Right cardiac atrium (tissue), 5 donors: Measurements from ENCODE around the gene MRPS24. TPM values are rescaled to one million over a fixed set of nuclear protein-coding genes. Genes with fewer than 3 reads are reported as not detected.

Experiments used
- ATAC-seq, 2 donors: fragments of 200-7000 bp; cut with Tn5 transposase; one replicate each; pipeline versions ENCODE4 v1.8.0 to v1.9.1; 2020; ENCODE audit warnings: moderate library complexity in 2 of 2, mild to moderate bottlenecking in 1 of 2
- DNase-seq, 3 donors: peaks; one replicate each; pipeline ENCODE4 v3.0.0-alpha.2; 2020
- H3K27ac ChIP-seq: one replicate; pipeline ENCODE4 v1.5.1; 2013; ENCODE audit warnings: mild to moderate bottlenecking, low read length, control low read depth, moderate library complexity
- H3K27me3 ChIP-seq: one replicate; pipeline ENCODE4 v1.6.1; 2013; ENCODE audit not compliant: control insufficient read depth, insufficient read depth
- H3K4me1 ChIP-seq: one replicate; pipeline ENCODE4 v1.6.1; 2013; ENCODE audit warnings: low read length; ENCODE audit not compliant: control insufficient read depth, insufficient read depth
- H3K4me3 ChIP-seq: one replicate; pipeline ENCODE4 v1.5.1; 2013; ENCODE audit warnings: low read length, control low read depth
- H3K9me3 ChIP-seq: one replicate; pipeline ENCODE4 v1.6.1; 2013; ENCODE audit warnings: low read length; ENCODE audit not compliant: control insufficient read depth
- WGBS: extraction: QIAGEN DNeasy Blood & Tissue Kit; methylation state at CpG from one replicate; pipeline ENCODE4 v1.1.7; 2013; 5-methylcytosine and 5-hydroxymethylcytosine counted together
- intact Hi-C, 4 donors: fragments of 100-400 bp; cut with DNase I; formaldehyde crosslinking; loops; one replicate each; pipeline versions ENCODE4 v1.11.0 to v1.14.0; 2022 to 2023
- polyA plus RNA-seq: library from polyadenylated mRNA; stranded (reverse); fragments of 200-250 nt; gene quantifications from one replicate; pipeline ENCODE4 v1.2.3, GENCODE V29; 2013
- total RNA-seq, 4 donors: library from RNA; stranded (reverse); fragmentation: NEBNext Ultra II Directional; extraction: Animal tissue kit (Norgen Biotek cat#: 25700); gene quantifications; one replicate each; pipeline ENCODE4 v1.2.1, GENCODE V29; 2021
- donor health status: healthy with polysubstance abuse.
- donor health status: DM: no; HTN: yes; CAD: no.
- donor health status: DM: no; HTN: no; CAD: no.
- donor health status: DM: no; HTN: yes; CAD: no; lungs with severe emphysema.
- donor health status: DM: yes; HTN: yes; CAD: no.

The MRPS24 gene
- total and polyA plus RNA-seq, 5 donors: 120 to 272 (median 160) TPM

DNA sequence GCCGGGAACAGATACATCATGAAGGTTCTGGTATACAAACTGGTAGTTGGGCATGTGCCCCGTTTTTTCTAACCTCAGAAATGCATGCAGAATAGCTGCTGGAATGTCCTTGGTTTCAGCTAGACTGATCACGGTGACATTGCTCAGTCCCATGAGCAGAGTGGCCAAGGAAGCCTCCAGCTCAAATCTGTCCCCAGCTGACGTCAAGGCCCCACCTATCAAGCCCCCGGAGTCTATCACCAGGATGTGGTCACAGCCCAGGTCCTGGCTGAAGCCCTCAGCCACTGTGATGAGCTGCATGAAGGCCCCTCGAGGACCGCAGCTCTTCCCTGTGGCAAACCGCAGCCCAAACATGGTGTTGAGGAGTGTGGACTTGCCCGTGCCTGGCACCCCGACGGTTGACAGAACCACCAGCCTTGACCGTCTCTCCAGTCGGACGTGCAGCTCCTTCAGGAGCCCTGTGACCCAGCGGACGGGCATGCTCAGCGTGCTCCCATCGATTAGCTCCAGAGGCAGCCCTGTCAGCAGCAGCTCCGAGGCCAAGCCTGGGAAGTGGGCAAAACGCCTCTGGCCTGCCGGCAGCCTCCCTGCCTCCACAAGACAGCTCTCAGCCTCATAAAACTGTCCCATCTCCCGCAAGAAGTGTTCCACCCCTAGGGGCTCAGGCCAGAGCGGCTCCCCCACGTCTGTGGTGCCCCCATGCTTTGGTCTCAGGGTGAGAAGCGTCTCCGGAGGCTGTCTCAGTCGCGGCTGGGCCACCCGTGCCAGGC, 7.8 kb upstream of the MRPS24 start:
- DNase-seq: peak in 2 of 3 donors; percentile 43 to 61
- Histone ChIP-seq H3K4me3 (no peak overlapping the region), H3K27me3 (no peaks in the 10 kb centered on the region), H3K9me3 (no peaks in the 10 kb centered on the region), H3K4me1 (peaks cover 13% of the 10 kb centered on the region), H3K27ac (peak overlapping the region; percentile 48)
- ATAC-seq: peak in 1 of 2 donors; percentile 1
- intact Hi-C loops: no loop called here
- whole genome bisulfite sequencing: 89% methylated on average over 29 of the region's 29 CpGs

DNA sequence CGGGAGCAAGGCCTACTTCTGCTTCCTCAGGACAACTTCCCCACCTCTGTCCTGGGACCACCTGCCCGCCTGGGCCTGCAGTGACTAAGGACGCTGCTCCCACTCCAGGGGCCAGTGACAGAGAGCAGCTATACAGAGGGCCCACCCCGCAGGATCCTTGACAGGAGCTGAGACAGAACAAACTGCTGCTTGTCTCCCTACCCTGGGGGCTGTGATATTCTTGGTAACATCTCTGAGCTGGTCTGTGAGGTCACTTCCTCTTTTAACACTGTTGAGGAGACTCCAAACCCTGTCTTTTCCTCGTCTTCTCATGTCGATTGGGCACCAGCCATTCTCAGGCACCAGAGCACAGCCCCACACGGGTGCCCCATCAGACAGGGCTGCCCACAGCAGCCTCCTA, 6.9 kb upstream of the MRPS24 start:
- intact Hi-C loops: no loop called here
- Histone ChIP-seq H3K27me3 (no peaks in the 10 kb centered on the region), H3K4me1 (peaks cover 13% of the 10 kb centered on the region), H3K4me3 (no peak overlapping the region), H3K9me3 (no peaks in the 10 kb centered on the region), H3K27ac (no peak overlapping the region)
- WGBS: 81% methylated on average over 7 of the region's 7 CpGs
- no peak for ATAC-seq
- DNase-seq: peak in 1 of 3 donors; percentile 50

DNA sequence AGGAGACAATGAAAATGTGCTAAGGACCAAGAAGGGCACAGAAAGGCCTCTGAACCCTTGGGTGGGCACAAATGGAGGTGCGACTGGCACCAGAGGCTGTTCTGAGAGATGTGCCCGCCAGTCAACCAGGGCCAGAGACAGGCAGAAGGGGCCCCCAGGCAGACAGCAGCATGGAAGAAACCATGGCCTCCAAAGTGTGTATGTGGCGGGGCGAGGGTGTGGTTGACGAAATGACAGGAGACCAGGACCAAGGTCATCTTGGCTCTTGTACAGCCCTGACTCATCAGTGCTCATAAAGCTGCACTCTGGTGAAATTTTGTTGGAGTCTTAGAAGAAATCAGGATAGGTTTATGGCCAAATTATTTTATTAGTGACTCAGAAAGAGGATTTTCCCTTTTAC, 4.0 kb upstream of the MRPS24 start:
- intact Hi-C loops: no loop called here
- H3K4me1 ChIP-seq: peaks cover 9% of the 10 kb centered on the region
- no peak overlapping the region for H3K4me3 ChIP-seq
- peak overlapping the region; percentile 75 for H3K27ac ChIP-seq
- no peaks in the 10 kb centered on the region for H3K27me3 ChIP-seq
- 70% methylated on average over 5 of the region's 5 CpGs for WGBS
- ATAC-seq (peak; percentile 2 to 11), DNase-seq (peak; percentile 67 to 73 (median 71))
- no peaks in the 10 kb centered on the region for H3K9me3 ChIP-seq

DNA sequence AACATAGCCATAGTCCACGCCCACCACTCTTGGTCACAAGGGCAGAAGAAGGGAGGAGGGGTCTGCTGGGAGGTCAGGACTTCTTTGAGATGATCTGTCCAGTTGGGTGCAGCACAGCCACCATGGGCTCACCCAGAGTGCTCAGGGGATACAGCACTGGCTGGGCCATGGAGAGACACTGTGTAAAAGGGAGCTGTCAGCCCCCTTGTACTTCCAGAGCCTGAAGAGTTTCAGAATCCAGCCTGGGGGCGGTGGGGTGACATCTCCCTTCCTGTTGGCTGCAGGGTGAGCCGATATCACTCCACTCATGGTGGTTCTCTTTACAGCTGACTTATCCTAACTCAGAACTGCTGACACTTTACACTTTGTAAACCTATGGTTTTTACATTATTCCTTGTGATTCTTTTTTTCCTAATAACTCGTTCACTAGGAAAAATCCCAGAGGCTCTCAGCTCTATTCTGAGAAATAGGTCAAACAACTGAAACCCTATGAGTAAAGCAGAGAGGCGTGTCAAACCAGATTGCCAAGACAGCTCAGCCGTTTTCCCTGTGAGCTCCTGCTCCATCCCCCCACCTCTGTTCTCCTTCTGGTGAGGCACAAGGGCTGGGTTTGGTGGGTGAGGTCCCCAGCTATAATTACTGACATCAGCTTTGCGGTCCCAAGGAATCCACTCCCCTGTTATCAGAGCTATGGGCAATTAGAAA, 3.2 kb upstream of the MRPS24 start:
- Histone ChIP-seq H3K27me3 (no peaks in the 10 kb centered on the region), H3K9me3 (no peaks in the 10 kb centered on the region), H3K4me3 (no peak overlapping the region), H3K27ac (peak overlapping the region; percentile 75), H3K4me1 (peaks cover 5% of the 10 kb centered on the region)
- peak in 1 of 2 donors; percentile 34 for ATAC-seq
- DNase-seq: peak; percentile 51 to 63 (median 58)
- WGBS: 19% methylated on average over 7 of the region's 7 CpGs
- intact Hi-C loops: no loop called here

DNA sequence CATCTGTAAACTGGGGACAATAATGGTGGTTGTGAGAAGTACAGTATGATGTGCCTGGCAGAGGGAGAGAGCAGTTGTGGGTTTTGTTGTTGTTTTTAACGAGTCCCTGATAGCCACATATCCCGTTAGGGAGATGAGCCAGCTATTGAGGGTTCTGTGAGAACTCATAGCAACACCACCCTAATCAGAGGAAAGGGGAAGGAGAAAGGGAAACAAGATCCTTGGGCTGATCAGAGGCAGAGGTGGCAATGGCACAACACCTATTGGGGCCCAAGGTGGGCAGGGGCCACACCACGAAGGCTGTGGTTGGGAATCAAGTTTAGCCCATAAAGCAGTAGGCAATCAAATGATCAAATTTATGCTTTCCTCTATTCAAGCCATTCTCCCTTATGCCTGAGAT, 1.7 kb upstream of the MRPS24 start:
- no peaks in the 10 kb centered on the region for H3K9me3 ChIP-seq
- H3K27ac ChIP-seq: no peak overlapping the region
- 83% methylated on average over 3 of the region's 3 CpGs for WGBS
- no peaks in the 10 kb centered on the region for H3K27me3 ChIP-seq
- peaks cover 5% of the 10 kb centered on the region for H3K4me1 ChIP-seq
- no peak overlapping the region for H3K4me3 ChIP-seq
- intact Hi-C loops: no loop called here
- ATAC-seq (no peak), DNase-seq (no peak)

DNA sequence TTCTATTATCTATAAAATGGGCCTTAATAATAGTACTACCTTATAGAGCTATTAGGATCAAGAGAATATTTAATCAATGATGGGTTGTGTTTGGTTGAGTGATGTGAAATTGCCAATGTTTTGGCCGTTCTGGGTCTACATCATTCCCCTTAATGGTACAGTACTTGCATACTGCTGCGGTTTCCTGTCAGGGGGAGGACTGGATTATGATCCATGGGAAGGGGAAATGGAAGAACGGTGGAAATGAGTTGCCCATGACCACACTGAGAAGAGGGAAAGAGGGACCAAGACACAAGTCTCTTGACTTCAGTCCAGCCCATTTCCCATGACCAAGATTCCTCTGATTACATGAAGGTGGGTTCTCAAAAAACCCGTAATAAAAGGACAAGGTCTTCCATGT, 999 bp upstream of the MRPS24 start:
- intact Hi-C loops: no loop called here
- H3K27me3 ChIP-seq: no peaks in the 10 kb centered on the region
- no peaks in the 10 kb centered on the region for H3K9me3 ChIP-seq
- ATAC-seq (no peak), DNase-seq (no peak)
- WGBS: 81% methylated on average over 4 of the region's 4 CpGs
- no peak overlapping the region for H3K27ac ChIP-seq
- H3K4me1 ChIP-seq: peaks cover 5% of the 10 kb centered on the region
- H3K4me3 ChIP-seq: no peak overlapping the region

DNA sequence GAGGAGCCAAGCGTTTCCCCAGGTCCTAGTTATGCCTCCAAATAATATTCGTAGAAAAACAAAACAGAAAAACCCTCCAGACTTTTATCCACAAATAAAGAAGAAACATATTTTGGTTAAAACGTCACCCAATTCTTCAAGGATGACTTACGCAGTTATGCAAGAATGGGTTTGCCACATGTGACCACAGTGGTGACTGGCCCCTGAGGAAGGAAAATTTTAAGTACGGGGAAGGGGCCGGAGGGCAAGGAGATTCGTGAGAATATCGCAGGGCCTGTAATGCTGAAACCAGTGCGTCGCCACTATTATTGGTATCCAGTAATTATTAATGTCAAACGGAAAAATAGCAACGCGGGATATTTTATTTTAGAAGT, 537 bp upstream of the MRPS24 start:
- ATAC-seq (peak; percentile 28 to 34), DNase-seq (peak in 1 of 3 donors; percentile 31)
- 36% methylated on average over 13 of the region's 13 CpGs for WGBS
- Histone ChIP-seq H3K27me3 (no peaks in the 10 kb centered on the region), H3K27ac (peak overlapping the region; percentile 79), H3K4me3 (peak overlapping the region; percentile 83), H3K9me3 (no peaks in the 10 kb centered on the region), H3K4me1 (peaks cover 5% of the 10 kb centered on the region)
- intact Hi-C loops: no loop called here

DNA sequence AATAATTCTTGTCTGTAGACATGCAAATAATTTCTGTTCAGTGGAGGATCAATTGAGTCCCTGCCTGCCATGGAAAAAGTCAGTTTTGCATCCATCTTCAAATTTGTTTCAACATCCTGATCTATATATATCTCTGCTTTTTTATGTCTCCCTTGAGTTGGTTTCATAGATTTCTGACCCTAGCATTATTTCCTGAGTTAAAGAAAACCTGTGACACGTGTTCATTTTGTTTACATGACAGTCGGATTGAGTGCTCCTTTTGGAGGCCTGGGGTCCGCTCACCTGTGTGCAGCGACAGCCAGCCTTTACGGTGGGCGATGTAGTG, 674 bp downstream of the MRPS24 start:
- Histone ChIP-seq H3K27me3 (no peaks in the 10 kb centered on the region), H3K4me1 (peaks cover 5% of the 10 kb centered on the region), H3K9me3 (no peaks in the 10 kb centered on the region), H3K27ac (peak overlapping the region; percentile 63), H3K4me3 (peak overlapping the region; percentile 83)
- WGBS: 4% methylated on average over 6 of the region's 6 CpGs
- no peak for DNase-seq
- ATAC-seq: no peak
- intact Hi-C loops: no loop called here

DNA sequence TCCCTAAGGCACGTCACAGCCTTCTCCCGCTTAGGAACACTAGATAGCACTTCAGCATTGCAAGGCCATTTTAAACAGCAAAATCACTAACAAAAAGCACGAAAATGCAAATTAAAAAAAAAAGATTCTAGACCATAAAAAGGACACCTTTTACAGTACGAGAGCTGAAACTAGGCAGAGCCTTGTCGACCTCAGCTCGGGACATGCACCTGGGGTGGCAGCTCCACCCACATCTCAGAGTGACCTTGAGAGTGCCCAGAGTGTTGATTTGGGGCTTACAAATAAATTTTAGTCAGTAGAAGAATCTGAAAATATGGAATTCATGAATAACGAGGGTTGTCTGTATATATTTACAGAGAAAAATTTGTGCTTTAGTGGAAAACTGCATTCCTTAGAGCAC, 1.1 kb downstream of the MRPS24 start:
- no peak overlapping the region for H3K27ac ChIP-seq
- peaks cover 4% of the 10 kb centered on the region for H3K4me1 ChIP-seq
- H3K9me3 ChIP-seq: no peaks in the 10 kb centered on the region
- intact Hi-C loops: no loop called here
- peak overlapping the region; percentile 83 for H3K4me3 ChIP-seq
- DNase-seq (no peak), ATAC-seq (no peak)
- 66% methylated on average over 7 of the region's 7 CpGs for WGBS
- no peaks in the 10 kb centered on the region for H3K27me3 ChIP-seq

DNA sequence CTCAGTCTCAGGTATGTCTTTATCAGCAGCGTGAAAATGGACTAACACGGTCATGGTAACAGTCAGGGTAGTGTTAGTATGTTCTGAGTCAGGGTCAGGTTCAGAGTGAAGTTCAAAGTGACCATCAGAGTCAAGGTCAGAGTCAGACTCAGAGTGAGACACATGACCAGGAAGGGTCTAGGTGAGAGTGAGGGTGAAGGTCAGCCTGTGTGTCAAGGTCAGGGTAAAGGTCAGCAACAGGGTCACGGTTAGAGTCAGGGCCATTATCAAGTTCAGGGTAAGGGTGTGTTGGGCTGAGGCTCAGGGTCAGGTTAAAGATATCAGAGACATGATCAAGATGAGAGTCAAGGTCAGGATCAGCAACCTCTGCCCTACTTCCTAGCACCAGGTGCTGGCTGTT, 4.0 kb downstream of the MRPS24 start:
- DNase-seq (no peak), ATAC-seq (no peak)
- no peaks in the 10 kb centered on the region for H3K4me1 ChIP-seq
- H3K4me3 ChIP-seq: no peak overlapping the region
- no peaks in the 10 kb centered on the region for H3K27me3 ChIP-seq
- H3K9me3 ChIP-seq: no peaks in the 10 kb centered on the region
- WGBS: 97% methylated on average over 3 of the region's 3 CpGs
- intact Hi-C loops: no loop called here
- H3K27ac ChIP-seq: no peak overlapping the region

DNA sequence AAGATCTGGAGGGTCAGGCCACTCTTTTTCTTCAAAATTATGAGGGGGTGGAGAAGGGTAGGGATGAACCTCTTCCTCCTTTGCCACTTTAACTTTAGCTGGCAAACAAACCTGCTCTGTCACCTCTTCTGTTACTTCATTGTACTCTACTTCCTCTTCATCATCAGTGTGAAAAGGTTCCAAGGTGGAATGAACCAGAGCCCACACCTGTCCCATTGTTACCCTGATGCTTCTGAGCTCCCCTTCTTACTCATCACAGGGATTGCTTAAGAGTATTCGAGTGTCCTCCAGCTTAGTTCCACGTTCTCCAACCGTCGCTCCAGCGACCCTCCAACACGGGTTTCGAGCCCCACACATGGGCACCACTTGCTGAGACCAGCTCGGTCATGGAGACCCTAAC, 5.2 kb downstream of the MRPS24 start:
- intact Hi-C loops: no loop called here
- DNase-seq (no peak), ATAC-seq (no peak)
- no peak overlapping the region for H3K4me3 ChIP-seq
- 91% methylated on average over 8 of the region's 8 CpGs for WGBS
- H3K9me3 ChIP-seq: no peaks in the 10 kb centered on the region
- no peak overlapping the region for H3K27ac ChIP-seq
- H3K4me1 ChIP-seq: no peaks in the 10 kb centered on the region
- H3K27me3 ChIP-seq: no peaks in the 10 kb centered on the region
